Thoracic aorta (tissue), 2 donors: ENCODE results near the gene CPNE7. TPM values are rescaled to one million over a fixed set of nuclear protein-coding genes. Genes with fewer than 3 reads are reported as not detected.
A peak's percentile ranks its signal among the peaks of the same experiment; 100 is the strongest.

ENCODE experiments used
- ATAC-seq: fragments of 150-250 bp; one replicate; pipeline ENCODE4 v1.8.0; 2017; ENCODE audit warnings: low read depth; ENCODE audit not compliant: insufficient number of reproducible peaks, low FRiP score
- DNase-seq: peaks from one replicate; pipeline ENCODE4 v3.0.0-alpha.2; 2020; ENCODE audit warnings: low spot score
- H3K27ac ChIP-seq, 2 donors: fragments of 200-600 bp; sonication (generic); 1 replicate in 1 of 2; 2 replicates in 1 of 2; pipeline ENCODE4 v1.5.1; 2016; ENCODE audit warnings: mild to moderate bottlenecking in 2 of 2, moderate library complexity in 2 of 2
- H3K27me3 ChIP-seq: fragments of 200-600 bp; sonication (generic); replicated peaks from 2 replicates; pipeline ENCODE4 v1.6.0; 2016; ENCODE audit warnings: mild to moderate bottlenecking; ENCODE audit not compliant: insufficient read depth
- H3K36me3 ChIP-seq: fragments of 200-600 bp; sonication (generic); one replicate; pipeline ENCODE4 v1.5.1; 2016
- H3K4me1 ChIP-seq, 2 donors: fragments of 200-600 bp; sonication (generic); 1 replicate in 1 of 2; 2 replicates in 1 of 2; pipeline versions ENCODE4 v1.5.1 to v1.6.0; 2016; ENCODE audit warnings: low read depth in 2 of 2, mild to moderate bottlenecking in 1 of 2; ENCODE audit not compliant: control insufficient read depth in 1 of 2
- H3K4me3 ChIP-seq: fragments of 200-600 bp; sonication (generic); 2 replicates; pipeline ENCODE4 v1.5.1; 2016; ENCODE audit warnings: mild to moderate bottlenecking
- H3K9me3 ChIP-seq: fragments of 200-600 bp; sonication (generic); 2 replicates; pipeline ENCODE4 v1.5.1; 2016
- CTCF ChIP-seq: fragments of 200-600 bp; sonication (generic); IDR thresholded peaks from one replicate; pipeline ENCODE4 v1.5.1; 2019; ENCODE audit warnings: antibody characterized with exemption
- total RNA-seq, 2 donors: library from RNA; depleted of rRNA; stranded (reverse); fragments of >200 nt; gene quantifications; one replicate each; pipeline versions ENCODE4 v1.1.0 to v1.2.3, GENCODE V29; 2016

Gene CPNE7
- total RNA-seq, 2 donors from 2014 or later = not detected

GRCh38 chr16:89560378-89561141 is 15.0 kb upstream of the CPNE7 start, which contains the start of gene RPL13:
Gene RPL13 (plus strand): TSS chr16:89560682. CDS start chr16:89560960, 278 bp downstream.
- H3K27ac ChIP-seq = peak within 1 kb of the TSS; percentile 93 to 98
- DNase-seq = peak; percentile 84
- H3K36me3 ChIP-seq = peaks cover 31% of the 10 kb centered on the region
- TF ChIP-seq CTCF = no peak
- H3K9me3 ChIP-seq = no peaks in the 10 kb centered on the region
- peak; percentile 91 for ATAC-seq
- H3K27me3 ChIP-seq = no peaks in the 10 kb centered on the region
- peak within 1 kb of the TSS; percentile 82 for H3K4me3 ChIP-seq
- peaks cover 18 to 45% of the 10 kb centered on the region in 2 donors for H3K4me1 ChIP-seq

DNA sequence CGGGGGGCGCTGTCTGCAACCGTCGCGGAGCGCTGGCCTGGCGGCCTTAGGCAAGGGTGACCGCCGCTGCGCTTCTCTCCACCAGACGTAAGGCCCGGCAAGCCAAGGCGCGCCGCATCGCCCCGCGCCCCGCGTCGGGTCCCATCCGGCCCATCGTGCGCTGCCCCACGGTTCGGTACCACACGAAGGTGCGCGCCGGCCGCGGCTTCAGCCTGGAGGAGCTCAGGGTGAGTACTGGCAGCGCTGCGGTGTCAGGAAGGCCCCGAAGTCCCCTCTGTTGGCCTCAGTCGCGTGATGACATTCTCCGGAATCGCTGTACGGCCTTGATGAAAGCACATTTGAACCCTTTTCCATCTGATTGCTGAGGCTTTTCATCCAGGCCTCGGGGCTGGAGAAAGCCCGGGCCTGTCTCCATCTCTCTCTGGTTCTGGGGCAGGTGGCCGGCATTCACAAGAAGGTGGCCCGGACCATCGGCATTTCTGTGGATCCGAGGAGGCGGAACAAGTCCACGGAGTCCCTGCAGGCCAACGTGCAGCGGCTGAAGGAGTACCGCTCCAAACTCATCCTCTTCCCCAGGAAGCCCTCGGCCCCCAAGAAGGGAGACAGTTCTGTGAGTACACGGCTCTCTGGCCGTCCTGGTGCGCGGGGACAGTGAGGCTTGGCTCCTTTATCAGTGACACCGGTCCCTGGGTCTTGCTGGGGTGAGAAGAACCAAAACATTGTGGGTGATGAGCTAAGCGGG is 14.2 kb upstream of the CPNE7 start:
- Histone ChIP-seq H3K4me1 (peaks cover 24 to 52% of the 10 kb centered on the region in 2 donors), H3K27ac (peak overlapping the region; percentile 93 to 98), H3K36me3 (peaks cover 28% of the 10 kb centered on the region), H3K9me3 (no peaks in the 10 kb centered on the region), H3K4me3 (peak overlapping the region; percentile 82), H3K27me3 (no peaks in the 10 kb centered on the region)
- no peak for ATAC-seq
- no peak for DNase-seq
- no peak for TF ChIP-seq CTCF

- peaks cover 24 to 54% of the 10 kb centered on the region in 2 donors for H3K4me1 ChIP-seq
- H3K27me3 ChIP-seq = no peaks in the 10 kb centered on the region
- peaks cover 28% of the 10 kb centered on the region for H3K36me3 ChIP-seq
- H3K9me3 ChIP-seq = no peaks in the 10 kb centered on the region
- no peak for TF ChIP-seq CTCF
- H3K27ac ChIP-seq = no peak overlapping the region
- no peak for DNase-seq
- ATAC-seq = no peak
- H3K4me3 ChIP-seq = peak overlapping the region; percentile 82
Observed at GRCh38 chr16:89561884-89562599, 13.5 kb upstream of the CPNE7 start.

- Histone ChIP-seq H3K27ac (no peak overlapping the region), H3K4me3 (no peak overlapping the region), H3K4me1 (peaks cover 24 to 54% of the 10 kb centered on the region in 2 donors), H3K9me3 (no peaks in the 10 kb centered on the region), H3K36me3 (peaks cover 28% of the 10 kb centered on the region), H3K27me3 (no peaks in the 10 kb centered on the region)
- no peak for ATAC-seq
- no peak for TF ChIP-seq CTCF
- no peak for DNase-seq
Observed at GRCh38 chr16:89562939-89563338, 12.6 kb upstream of the CPNE7 start.
